Measurements from ENCODE around the gene TMEM184A.

DNA sequence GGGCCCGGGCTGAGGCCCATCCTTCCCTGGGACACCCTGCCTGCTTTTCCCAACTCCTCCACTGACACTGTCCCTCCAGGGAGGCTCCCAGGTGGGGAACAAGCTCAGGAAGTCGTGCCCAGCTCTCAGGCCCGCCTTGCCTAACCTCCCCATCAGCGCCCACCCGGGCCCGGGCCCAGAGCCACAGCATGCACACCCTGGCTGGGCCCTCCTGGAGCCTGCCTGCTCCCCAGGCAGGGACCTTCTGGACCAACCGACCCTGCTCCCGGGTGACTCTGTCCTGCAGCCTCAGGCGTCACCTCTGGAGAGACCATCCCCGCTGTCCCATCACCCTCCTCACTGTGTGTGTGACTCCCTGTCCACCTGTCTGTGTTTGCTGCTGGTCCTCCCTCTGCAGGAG lies 1.8 kb upstream of the TMEM184A start:
- TF ChIP-seq, protein P1, sequence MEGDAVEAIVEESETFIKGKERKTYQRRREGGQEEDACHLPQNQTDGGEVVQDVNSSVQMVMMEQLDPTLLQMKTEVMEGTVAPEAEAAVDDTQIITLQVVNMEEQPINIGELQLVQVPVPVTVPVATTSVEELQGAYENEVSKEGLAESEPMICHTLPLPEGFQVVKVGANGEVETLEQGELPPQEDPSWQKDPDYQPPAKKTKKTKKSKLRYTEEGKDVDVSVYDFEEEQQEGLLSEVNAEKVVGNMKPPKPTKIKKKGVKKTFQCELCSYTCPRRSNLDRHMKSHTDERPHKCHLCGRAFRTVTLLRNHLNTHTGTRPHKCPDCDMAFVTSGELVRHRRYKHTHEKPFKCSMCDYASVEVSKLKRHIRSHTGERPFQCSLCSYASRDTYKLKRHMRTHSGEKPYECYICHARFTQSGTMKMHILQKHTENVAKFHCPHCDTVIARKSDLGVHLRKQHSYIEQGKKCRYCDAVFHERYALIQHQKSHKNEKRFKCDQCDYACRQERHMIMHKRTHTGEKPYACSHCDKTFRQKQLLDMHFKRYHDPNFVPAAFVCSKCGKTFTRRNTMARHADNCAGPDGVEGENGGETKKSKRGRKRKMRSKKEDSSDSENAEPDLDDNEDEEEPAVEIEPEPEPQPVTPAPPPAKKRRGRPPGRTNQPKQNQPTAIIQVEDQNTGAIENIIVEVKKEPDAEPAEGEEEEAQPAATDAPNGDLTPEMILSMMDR (IDR thresholded peaks at IDR 0.05): no peak
- TF ChIP-seq EP300 (IDR thresholded peaks at IDR 0.05) (no peak), POLR2A (IDR thresholded peaks at IDR 0.05) (no peak), POLR2AphosphoS5 (IDR thresholded peaks at IDR 0.05) (no peak)
